ENCODE results near the gene ZDHHC14.

DNA sequence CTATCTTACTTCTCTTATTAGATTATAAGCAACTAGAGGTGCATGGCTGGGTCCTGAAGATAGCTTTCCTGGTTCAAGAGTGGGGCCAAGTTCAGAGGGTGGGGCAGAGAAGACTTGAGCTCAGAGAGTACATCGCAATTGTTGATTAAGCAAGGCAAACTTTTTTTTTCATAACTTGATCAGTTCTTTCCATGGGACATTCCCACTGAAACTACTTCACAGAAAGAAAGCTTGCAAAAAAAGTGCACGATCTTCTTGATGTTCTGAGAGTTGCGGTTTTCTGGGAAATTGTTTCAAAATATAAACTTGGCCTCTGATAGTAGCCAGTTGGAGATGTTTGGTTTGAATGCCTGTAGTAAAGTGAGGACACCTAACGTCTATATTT, 100.9 kb downstream of the ZDHHC14 start:
- TF ChIP-seq EZH2 (IDR thresholded peaks at IDR 0.05; ENCODE audit: low read length): no peak
- TF ChIP-seq, protein P1, sequence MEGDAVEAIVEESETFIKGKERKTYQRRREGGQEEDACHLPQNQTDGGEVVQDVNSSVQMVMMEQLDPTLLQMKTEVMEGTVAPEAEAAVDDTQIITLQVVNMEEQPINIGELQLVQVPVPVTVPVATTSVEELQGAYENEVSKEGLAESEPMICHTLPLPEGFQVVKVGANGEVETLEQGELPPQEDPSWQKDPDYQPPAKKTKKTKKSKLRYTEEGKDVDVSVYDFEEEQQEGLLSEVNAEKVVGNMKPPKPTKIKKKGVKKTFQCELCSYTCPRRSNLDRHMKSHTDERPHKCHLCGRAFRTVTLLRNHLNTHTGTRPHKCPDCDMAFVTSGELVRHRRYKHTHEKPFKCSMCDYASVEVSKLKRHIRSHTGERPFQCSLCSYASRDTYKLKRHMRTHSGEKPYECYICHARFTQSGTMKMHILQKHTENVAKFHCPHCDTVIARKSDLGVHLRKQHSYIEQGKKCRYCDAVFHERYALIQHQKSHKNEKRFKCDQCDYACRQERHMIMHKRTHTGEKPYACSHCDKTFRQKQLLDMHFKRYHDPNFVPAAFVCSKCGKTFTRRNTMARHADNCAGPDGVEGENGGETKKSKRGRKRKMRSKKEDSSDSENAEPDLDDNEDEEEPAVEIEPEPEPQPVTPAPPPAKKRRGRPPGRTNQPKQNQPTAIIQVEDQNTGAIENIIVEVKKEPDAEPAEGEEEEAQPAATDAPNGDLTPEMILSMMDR (optimal IDR thresholded peaks at IDR 0.05 in 1 of 3, IDR thresholded peaks at IDR 0.05 in 1 of 3, conservative IDR thresholded peaks at IDR 0.05 in 1 of 3; ENCODE audit: extremely low read depth in 1 of 3, insufficient read depth in 2 of 3, low read length in 3 of 3): no peak
